WTC11 (cell line): ENCODE results near the gene ITPKB.

Source experiments
- ATF2 ChIP-seq: sonication (generic); formaldehyde crosslinking; IDR thresholded peaks from 2 replicates; pipeline ENCODE4 v1.8.1; 2022; ENCODE audit warnings: low read depth, missing genetic modification reagents, borderline replicate concordance
- ATF3 ChIP-seq: sonication (generic); formaldehyde crosslinking; conservative IDR thresholded peaks from 2 replicates; pipeline ENCODE4 v1.8.1; 2022; ENCODE audit warnings: mild to moderate bottlenecking, missing genetic modification reagents
- CTCF ChIP-seq: fragments of 200-600 bp; IDR thresholded peaks from 2 replicates; pipeline ENCODE4 v1.8.0; 2022; ENCODE audit warnings: antibody characterized with exemption
- ETV6 ChIP-seq: sonication (generic); formaldehyde crosslinking; IDR thresholded peaks from 2 replicates; pipeline ENCODE4 v1.8.1; 2022; ENCODE audit warnings: mild to moderate bottlenecking, missing genetic modification reagents
- KAT7 ChIP-seq: sonication (generic); formaldehyde crosslinking; IDR thresholded peaks from 2 replicates; pipeline ENCODE4 v1.8.1; 2023; ENCODE audit warnings: missing genetic modification reagents, mild to moderate bottlenecking, borderline replicate concordance
- MAX ChIP-seq: sonication (generic); formaldehyde crosslinking; IDR thresholded peaks from 2 replicates; pipeline ENCODE4 v1.8.0; 2022; ENCODE audit warnings: mild to moderate bottlenecking, missing genetic modification reagents
- PREB ChIP-seq: sonication (generic); formaldehyde crosslinking; IDR thresholded peaks from 2 replicates; pipeline ENCODE4 v1.8.1; 2022; ENCODE audit warnings: mild to moderate bottlenecking, missing genetic modification reagents, moderate library complexity, borderline replicate concordance
- RELA ChIP-seq: sonication (generic); formaldehyde crosslinking; IDR thresholded peaks from 2 replicates; pipeline ENCODE4 v1.8.1; 2022; ENCODE audit warnings: missing genetic modification reagents, mild to moderate bottlenecking, borderline replicate concordance
- SMAD3 ChIP-seq: sonication (generic); formaldehyde crosslinking; IDR thresholded peaks from 2 replicates; pipeline ENCODE4 v1.8.0; 2022; ENCODE audit warnings: missing genetic modification reagents, mild to moderate bottlenecking, borderline replicate concordance
- STAT6 ChIP-seq: sonication (generic); formaldehyde crosslinking; conservative IDR thresholded peaks from 2 replicates; pipeline ENCODE4 v1.8.1; 2023; ENCODE audit warnings: mild to moderate bottlenecking, low read depth, missing genetic modification reagents, moderate library complexity
- USF2 ChIP-seq: sonication (generic); formaldehyde crosslinking; IDR thresholded peaks from 2 replicates; pipeline ENCODE4 v1.8.1; 2023; ENCODE audit warnings: mild to moderate bottlenecking, missing genetic modification reagents, moderate library complexity
- ZBTB21 ChIP-seq: sonication (generic); formaldehyde crosslinking; IDR thresholded peaks from 2 replicates; pipeline ENCODE4 v1.8.1; 2023; ENCODE audit warnings: mild to moderate bottlenecking, missing genetic modification reagents, borderline replicate concordance

- TF ChIP-seq RELA (CRISPR knock-in tag), result no peak
- no peak for TF ChIP-seq ETV6
- no peak for TF ChIP-seq PREB (CRISPR knock-in tag)
- no peak for TF ChIP-seq CTCF
- TF ChIP-seq SMAD3 (CRISPR knock-in tag), result no peak
- no peak for TF ChIP-seq ATF3 (CRISPR knock-in tag)
- no peak for TF ChIP-seq ATF2 (CRISPR knock-in tag)
- TF ChIP-seq USF2 (CRISPR knock-in tag), result no peak
- TF ChIP-seq KAT7 (CRISPR knock-in tag), result no peak
- no peak for TF ChIP-seq STAT6 (CRISPR knock-in tag)
- no peak for TF ChIP-seq MAX (CRISPR knock-in tag)
- no peak for TF ChIP-seq ZBTB21
Observed at GRCh38 chr1:226697929-226698544, 41.0 kb downstream of the ITPKB start.
